HUES48 (cell line): Measurements from ENCODE around the gene TRIM17.

Source experiments
- H3K27ac ChIP-seq: one replicate; pipeline ENCODE4 v1.7.0; 2013; ENCODE audit warnings: low read depth, low read length, inconsistent platforms
- H3K27me3 ChIP-seq: 2 replicates; pipeline ENCODE4 v1.6.1; 2013; ENCODE audit warnings: mild to moderate bottlenecking, low read length; ENCODE audit not compliant: control insufficient read depth, insufficient read depth
- H3K36me3 ChIP-seq: 2 replicates; pipeline ENCODE4 v1.6.1; 2013; ENCODE audit warnings: low read length; ENCODE audit not compliant: control insufficient read depth, insufficient read depth
- H3K4me1 ChIP-seq: 2 replicates; pipeline ENCODE4 v1.6.1; 2013; ENCODE audit warnings: mild to moderate bottlenecking, low read length; ENCODE audit not compliant: control insufficient read depth, insufficient read depth
- H3K4me3 ChIP-seq: 2 replicates; pipeline ENCODE4 v1.5.1; 2013; ENCODE audit warnings: mild to moderate bottlenecking, low read depth, low read length
- H3K9ac ChIP-seq: 2 replicates; pipeline ENCODE4 v1.6.1; 2013; ENCODE audit warnings: mild to moderate bottlenecking, low read depth, low read length, moderate library complexity
- H3K9me3 ChIP-seq: 2 replicates; pipeline ENCODE4 v1.6.1; 2013; ENCODE audit warnings: low read length; ENCODE audit not compliant: control insufficient read depth, insufficient read depth

TRIM17 gene

DNA sequence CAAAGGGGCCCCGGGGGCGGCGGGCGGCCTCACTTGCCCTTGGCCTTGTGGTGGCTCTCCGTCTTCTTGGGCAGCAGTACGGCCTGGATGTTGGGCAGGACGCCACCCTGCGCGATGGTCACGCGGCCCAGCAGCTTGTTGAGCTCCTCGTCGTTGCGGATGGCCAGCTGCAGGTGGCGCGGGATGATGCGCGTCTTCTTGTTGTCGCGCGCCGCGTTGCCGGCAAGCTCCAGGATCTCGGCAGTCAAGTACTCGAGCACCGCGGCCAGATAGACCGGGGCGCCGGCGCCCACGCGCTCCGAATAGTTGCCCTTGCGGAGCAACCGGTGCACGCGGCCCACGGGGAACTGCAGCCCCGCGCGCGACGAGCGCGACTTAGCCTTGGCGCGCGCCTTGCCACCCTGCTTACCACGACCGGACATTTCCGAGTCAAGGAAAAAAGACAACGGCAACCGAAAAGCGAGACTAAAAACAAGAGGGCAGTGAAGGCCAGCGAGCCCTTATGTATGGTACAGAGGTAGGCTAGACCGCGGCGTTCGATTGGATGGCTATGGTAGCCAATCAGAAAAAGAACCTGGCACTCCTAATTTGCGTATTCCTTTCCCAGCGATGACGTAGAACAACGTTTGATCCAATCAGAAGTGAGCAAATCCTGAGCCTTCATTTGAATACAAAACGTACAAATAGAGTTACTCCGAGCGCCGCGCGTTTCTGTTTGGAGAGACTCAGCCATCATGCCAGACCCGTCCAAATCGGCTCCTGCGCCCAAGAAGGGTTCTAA, 40.9 kb upstream of the TRIM17 start:
- Histone ChIP-seq H3K36me3 (peaks cover 4% of the 10 kb centered on the region; the same call in 1 of the 2 replicates), H3K9ac (peak overlapping the region; percentile 92), H3K27ac (peak overlapping the region; percentile 94), H3K9me3 (no peaks in the 10 kb centered on the region), H3K4me3 (peak overlapping the region; percentile 82), H3K27me3 (peaks cover 16% of the 10 kb centered on the region), H3K4me1 (peaks cover 4% of the 10 kb centered on the region; the same call in 1 of the 2 replicates)

DNA sequence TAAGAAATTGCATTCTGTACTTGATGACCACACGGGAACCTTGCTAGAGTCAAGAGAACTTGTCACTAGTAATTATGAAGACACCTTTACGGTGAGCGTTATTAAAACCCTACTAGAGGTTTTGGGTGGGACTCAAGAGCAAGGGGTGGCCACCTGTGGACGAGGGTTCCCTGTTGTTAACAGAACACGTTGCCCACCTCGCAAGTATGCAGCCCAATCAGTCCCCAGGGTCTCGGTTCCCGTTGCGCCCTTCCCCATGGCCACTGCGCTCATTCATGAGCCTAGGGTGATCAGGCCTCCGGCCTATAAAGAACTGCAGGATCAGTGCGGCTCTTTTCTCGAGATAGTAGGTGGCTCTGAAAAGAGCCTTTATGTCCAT, 40.3 kb upstream of the TRIM17 start:
- peak overlapping the region; percentile 92 for H3K9ac ChIP-seq

DNA sequence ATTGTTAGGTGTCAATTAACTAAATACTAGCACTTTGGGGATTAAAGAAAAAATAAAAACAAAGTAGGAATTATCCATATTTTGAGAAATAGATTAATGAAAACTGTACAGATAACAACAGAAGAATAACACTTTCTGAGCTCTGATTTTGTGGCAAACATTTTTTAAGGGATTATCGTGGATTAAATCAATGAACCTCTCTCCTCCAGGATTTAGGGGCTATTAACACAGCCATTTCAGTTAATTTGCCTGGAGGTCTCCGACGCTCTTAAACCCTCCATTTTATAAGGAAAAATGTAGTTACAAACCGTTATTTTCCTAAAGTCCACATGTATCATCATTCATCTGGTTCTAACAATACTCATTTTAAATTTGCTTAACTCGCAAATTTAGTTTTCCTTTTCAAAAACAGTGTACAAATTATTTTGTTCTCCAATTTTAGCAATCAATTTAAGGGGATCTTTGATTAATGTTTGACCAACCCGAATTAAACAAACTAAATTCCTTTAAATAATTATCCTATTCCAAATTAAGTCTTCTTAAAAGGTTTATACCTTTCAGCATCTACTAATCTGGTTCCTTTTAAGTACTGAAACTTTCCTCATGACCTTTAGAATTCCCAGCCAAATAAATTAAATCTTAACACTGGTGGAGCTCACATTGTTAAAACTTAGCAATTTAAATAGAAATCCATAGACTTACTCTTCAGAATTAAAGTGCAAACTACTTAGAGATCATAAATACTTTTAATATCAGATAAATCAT, 39.8 kb upstream of the TRIM17 start:
- H3K4me1 ChIP-seq = peaks cover 4% of the 10 kb centered on the region; the same call in 1 of the 2 replicates
- H3K36me3 ChIP-seq = peaks cover 4% of the 10 kb centered on the region; the same call in 1 of the 2 replicates
- peak overlapping the region; percentile 82 for H3K4me3 ChIP-seq
- H3K9me3 ChIP-seq = no peaks in the 10 kb centered on the region
- H3K9ac ChIP-seq = peak overlapping the region; percentile 92
- peaks cover 5% of the 10 kb centered on the region; the same call in 1 of the 2 replicates for H3K27me3 ChIP-seq
- H3K27ac ChIP-seq = peak overlapping the region; percentile 94

More for the DNA sequence above, 40.3 kb upstream of the TRIM17 start:
- Histone ChIP-seq H3K4me3 (peak overlapping the region; percentile 82), H3K27ac (peak overlapping the region; percentile 94), H3K4me1 (peaks cover 4% of the 10 kb centered on the region; the same call in 1 of the 2 replicates), H3K36me3 (peaks cover 4% of the 10 kb centered on the region; the same call in 1 of the 2 replicates), H3K9me3 (no peaks in the 10 kb centered on the region), H3K27me3 (peaks cover 11% of the 10 kb centered on the region)

DNA sequence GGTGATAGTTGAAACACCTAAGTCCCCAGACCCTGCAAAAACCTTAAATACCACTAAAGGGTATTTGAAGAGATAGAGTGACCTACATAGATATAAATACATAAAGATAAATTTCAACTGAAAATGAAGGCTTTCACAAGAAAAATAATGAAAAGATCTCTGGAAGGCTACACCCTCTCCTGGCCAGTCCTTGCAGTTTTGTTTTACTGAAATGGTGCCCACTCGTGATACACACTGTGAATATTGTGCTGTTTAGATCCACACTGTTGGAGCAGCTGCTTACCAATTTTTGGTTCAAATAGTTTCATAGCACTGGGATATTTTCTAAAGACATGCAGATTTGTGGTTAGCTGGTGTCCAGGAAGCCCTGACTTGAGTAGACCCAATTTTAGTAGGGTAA, 39.1 kb upstream of the TRIM17 start:
- H3K36me3 ChIP-seq = peaks cover 4% of the 10 kb centered on the region; the same call in 1 of the 2 replicates
- H3K9me3 ChIP-seq = no peaks in the 10 kb centered on the region
- H3K9ac ChIP-seq = no peak overlapping the region
- H3K27me3 ChIP-seq = peaks cover 3% of the 10 kb centered on the region; the same call in 1 of the 2 replicates
- H3K4me3 ChIP-seq = peak overlapping the region; percentile 82
- no peak overlapping the region for H3K27ac ChIP-seq
- H3K4me1 ChIP-seq = peaks cover 4% of the 10 kb centered on the region; the same call in 1 of the 2 replicates

DNA sequence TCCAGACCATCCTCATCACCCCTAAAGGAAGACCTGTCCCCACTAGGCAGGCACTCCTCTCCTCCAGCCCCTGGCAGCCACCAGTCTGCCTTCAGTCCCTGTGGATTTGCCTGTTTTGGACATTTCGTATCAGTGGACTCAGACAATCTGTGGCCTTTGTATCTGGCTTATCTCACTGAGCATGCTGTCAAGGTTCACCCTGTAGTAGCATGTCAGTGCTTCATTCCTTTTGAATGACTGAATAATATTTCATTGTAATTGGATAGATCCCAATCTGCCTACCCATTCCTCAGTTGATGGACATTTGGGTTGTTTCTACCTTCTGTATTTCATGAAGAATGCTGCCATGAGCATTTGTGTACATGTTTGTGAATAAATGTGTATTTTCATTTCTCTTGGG, 37.6 kb upstream of the TRIM17 start:
- Histone ChIP-seq H3K27me3 (peaks cover under 1% of the 10 kb centered on the region; the same call in 1 of the 2 replicates), H3K36me3 (peaks cover 4% of the 10 kb centered on the region; the same call in 1 of the 2 replicates), H3K27ac (no peak overlapping the region), H3K9me3 (no peaks in the 10 kb centered on the region), H3K4me1 (peaks cover 4% of the 10 kb centered on the region; the same call in 1 of the 2 replicates), H3K4me3 (no peak overlapping the region), H3K9ac (no peak overlapping the region)

DNA sequence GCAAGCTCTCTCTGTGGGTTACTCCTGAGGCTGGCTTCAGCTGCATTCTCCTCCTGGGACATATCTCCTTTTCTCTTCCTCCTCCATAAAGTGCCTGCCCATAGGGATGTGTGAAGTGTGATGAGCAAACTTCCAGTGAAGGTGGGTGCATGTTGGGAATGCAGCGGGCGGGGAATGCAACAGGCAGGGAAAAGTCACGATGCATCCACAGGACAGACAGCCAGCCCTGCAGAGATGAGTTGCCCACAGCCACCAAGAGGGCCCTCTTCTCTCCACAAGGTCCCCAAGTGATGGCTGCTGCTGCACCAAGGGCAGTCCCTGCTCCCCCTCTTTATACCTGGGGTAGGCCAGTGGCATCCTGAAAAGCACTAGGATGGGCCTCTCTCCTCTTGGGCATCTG, 37.0 kb upstream of the TRIM17 start:
- H3K27me3 ChIP-seq = peaks cover 5% of the 10 kb centered on the region
- no peak overlapping the region for H3K4me3 ChIP-seq
- H3K36me3 ChIP-seq = peaks cover 4% of the 10 kb centered on the region; the same call in 1 of the 2 replicates
- peaks cover 4% of the 10 kb centered on the region; the same call in 1 of the 2 replicates for H3K4me1 ChIP-seq
- H3K27ac ChIP-seq = no peak overlapping the region
- H3K9me3 ChIP-seq = no peaks in the 10 kb centered on the region
- H3K9ac ChIP-seq = no peak overlapping the region

DNA sequence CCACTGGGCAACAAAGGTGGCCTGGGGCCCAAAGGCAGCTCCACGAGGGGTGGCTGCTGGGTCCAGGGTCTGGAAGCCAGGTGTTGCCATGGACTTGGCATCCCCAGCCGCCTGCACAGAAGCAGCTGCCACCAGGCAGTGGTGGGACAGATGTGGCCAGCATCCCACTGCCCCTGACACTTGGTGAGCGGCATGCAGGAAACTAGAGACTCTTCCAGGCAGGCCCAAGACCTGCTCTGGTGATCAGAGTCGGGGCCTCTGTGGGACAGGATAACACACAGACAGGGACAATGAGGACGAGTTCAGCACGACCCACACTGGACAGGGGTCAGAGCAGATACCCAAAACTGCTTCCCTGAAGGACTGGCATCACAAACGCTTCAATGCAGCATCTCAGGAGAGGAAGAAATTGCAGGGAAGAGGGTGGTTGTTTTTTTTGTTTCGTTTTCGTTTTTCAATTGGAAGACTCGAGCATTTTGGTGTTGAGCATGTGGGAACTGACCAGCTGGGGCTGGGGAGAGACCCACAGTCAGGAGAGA, 36.4 kb upstream of the TRIM17 start:
- Histone ChIP-seq H3K27ac (no peak overlapping the region), H3K9me3 (no peaks in the 10 kb centered on the region), H3K36me3 (peaks cover 4% of the 10 kb centered on the region; the same call in 1 of the 2 replicates), H3K9ac (no peak overlapping the region), H3K4me1 (peaks cover 4% of the 10 kb centered on the region; the same call in 1 of the 2 replicates), H3K27me3 (peaks cover 10% of the 10 kb centered on the region), H3K4me3 (no peak overlapping the region)

- Histone ChIP-seq H3K27ac (no peak overlapping the region), H3K4me1 (peaks cover 4% of the 10 kb centered on the region; the same call in 1 of the 2 replicates)
These were observed 35.7 kb upstream of the TRIM17 start for GRCh38 chr1:228452194-228453021.

GRCh38 chr1:228450200-228450599, 33.5 kb upstream of the TRIM17 start:
- Histone ChIP-seq H3K4me3 (no peak overlapping the region), H3K9me3 (no peaks in the 10 kb centered on the region), H3K27me3 (peaks cover 39% of the 10 kb centered on the region), H3K36me3 (peaks cover 4% of the 10 kb centered on the region; the same call in 1 of the 2 replicates), H3K4me1 (no peaks in the 10 kb centered on the region), H3K9ac (no peak overlapping the region), H3K27ac (no peak overlapping the region)

More at GRCh38 chr1:228452194-228453021, 35.7 kb upstream of the TRIM17 start:
- no peaks in the 10 kb centered on the region for H3K9me3 ChIP-seq
- peaks cover 17% of the 10 kb centered on the region for H3K27me3 ChIP-seq
- peaks cover 4% of the 10 kb centered on the region; the same call in 1 of the 2 replicates for H3K36me3 ChIP-seq
- H3K4me3 ChIP-seq = no peak overlapping the region
- H3K9ac ChIP-seq = no peak overlapping the region

GRCh38 chr1:228448372-228448771, 31.7 kb upstream of the TRIM17 start:
- Histone ChIP-seq H3K9ac (no peak overlapping the region), H3K4me3 (no peak overlapping the region), H3K27me3 (peaks cover 57% of the 10 kb centered on the region), H3K36me3 (no peaks in the 10 kb centered on the region), H3K4me1 (no peaks in the 10 kb centered on the region), H3K9me3 (no peaks in the 10 kb centered on the region), H3K27ac (no peak overlapping the region)
